SU-DHL-6 (cell line): Measurements from ENCODE around the gene CARHSP1.

Experiments
- EZH2phosphoT487 ChIP-seq: fragments of 200-600 bp; sonication (generic), shearing (Covaris generic); conservative IDR thresholded peaks from 2 replicates; pipeline ENCODE4 v1.6.1; 2018; ENCODE audit warnings: mild to moderate bottlenecking, antibody characterized with exemption, low read length, moderate library complexity, mixed read lengths
- TF ChIP-seq, protein P1 (sequence below): fragments of 200-600 bp; sonication (generic); IDR thresholded peaks from one replicate; pipeline ENCODE4 v1.5.1; 2017; ENCODE audit warnings: antibody characterized with exemption, mild to moderate bottlenecking, low read length, moderate library complexity; ENCODE audit not compliant: insufficient read depth, poor library complexity, severe bottlenecking

DNA sequence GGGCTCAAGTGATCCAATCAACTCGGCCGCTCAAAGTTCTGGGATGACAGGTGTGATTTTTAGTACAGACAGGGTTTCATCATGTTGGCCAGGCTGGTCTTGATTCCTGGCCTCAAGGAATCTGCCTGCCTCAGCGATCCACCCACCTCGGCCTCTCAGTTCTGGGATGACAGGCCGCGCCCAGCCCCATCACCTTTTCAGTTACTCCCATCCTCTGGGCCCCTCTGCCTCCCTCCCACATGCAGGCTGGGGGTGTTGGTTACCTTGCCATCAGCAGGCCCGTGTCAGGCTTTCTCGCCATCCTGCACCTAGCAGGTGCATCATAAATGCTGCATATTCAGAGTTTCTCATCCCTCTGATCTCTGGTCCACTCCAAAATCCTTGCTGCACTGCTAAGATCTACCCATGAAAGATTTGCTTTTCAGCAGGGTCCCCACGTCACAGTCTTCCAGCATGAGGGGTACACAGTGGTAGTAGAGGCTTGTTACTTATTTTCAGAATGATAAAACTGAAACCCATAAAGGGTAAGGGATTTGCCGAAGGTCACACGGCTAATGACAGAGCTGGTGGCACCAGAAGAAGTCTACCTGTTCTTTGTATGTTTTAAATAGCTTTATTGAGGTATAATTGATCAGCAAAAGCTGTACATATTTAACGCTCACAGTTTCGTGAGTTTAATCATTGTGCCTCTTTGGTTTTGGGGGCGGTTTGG is 54.6 kb downstream of the CARHSP1 start:
- TF ChIP-seq, protein P1, sequence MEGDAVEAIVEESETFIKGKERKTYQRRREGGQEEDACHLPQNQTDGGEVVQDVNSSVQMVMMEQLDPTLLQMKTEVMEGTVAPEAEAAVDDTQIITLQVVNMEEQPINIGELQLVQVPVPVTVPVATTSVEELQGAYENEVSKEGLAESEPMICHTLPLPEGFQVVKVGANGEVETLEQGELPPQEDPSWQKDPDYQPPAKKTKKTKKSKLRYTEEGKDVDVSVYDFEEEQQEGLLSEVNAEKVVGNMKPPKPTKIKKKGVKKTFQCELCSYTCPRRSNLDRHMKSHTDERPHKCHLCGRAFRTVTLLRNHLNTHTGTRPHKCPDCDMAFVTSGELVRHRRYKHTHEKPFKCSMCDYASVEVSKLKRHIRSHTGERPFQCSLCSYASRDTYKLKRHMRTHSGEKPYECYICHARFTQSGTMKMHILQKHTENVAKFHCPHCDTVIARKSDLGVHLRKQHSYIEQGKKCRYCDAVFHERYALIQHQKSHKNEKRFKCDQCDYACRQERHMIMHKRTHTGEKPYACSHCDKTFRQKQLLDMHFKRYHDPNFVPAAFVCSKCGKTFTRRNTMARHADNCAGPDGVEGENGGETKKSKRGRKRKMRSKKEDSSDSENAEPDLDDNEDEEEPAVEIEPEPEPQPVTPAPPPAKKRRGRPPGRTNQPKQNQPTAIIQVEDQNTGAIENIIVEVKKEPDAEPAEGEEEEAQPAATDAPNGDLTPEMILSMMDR, result no peak
- no peak for TF ChIP-seq EZH2phosphoT487
